ENCODE measurements around the gene IPO9. TPM values are rescaled to one million over a fixed set of nuclear protein-coding genes. Genes with fewer than 3 reads are reported as not detected.

IPO9 gene
- total and polyA plus RNA-seq, 2 experiments from 2014 or later, result 47.6 to 87.4 TPM

DNA sequence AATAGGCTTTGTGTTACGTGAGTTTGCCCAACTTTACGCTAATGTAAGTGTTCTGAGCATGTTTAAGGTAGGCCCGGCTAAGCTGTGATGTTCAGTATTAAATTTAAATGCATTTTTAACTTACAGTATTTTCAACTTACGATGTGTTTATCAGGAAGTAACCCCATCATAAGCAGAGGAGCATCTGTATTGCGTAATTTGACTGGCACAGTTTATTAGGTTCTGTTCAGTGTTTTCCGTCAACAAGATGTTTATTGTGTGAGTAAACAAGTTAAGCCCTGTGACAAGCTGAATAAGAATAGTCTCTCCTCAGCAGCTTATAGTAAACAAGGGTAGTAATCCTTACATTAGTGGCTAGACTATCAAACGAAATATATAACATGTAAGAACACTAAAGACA is 32.5 kb downstream of the IPO9 start:
- H4K20me1 ChIP-seq (replicated peaks; ENCODE audit: insufficient read depth), result peaks cover 7% of the 10 kb centered on the region
- H3K9me2 ChIP-seq (ENCODE audit: insufficient read depth), result no peaks in the 10 kb centered on the region
- no peaks in the 10 kb centered on the region for H3K27me3 ChIP-seq (ENCODE audit: insufficient read depth)
- no peak for ATAC-seq
- Mint-ChIP-seq H3K9me3 (no peaks in the 10 kb centered on the region), H3K27me3 (ENCODE audit: insufficient read depth, low read depth, poor library complexity) (peaks cover 6% of the 10 kb centered on the region), H3K36me3 (ENCODE audit: low read depth) (peaks cover 64% of the 10 kb centered on the region), H3K4me3 (no peak overlapping the region), H3K27ac (no peak overlapping the region), H3K4me1 (no peaks in the 10 kb centered on the region)
- no peak for DNase-seq (ENCODE audit: low spot score)
- no peaks in the 10 kb centered on the region for H3K79me2 ChIP-seq (replicated peaks; ENCODE audit: insufficient read depth)
- 0 out of 2 replicates have a peak, but pooled peaks cover 3% of the 10 kb centered on the region for H3F3A ChIP-seq (replicated peaks; ENCODE audit: low read depth)
- H3K27ac ChIP-seq (ENCODE audit: low read depth), result no peak overlapping the region
- TF ChIP-seq REST (IDR thresholded peaks at IDR 0.05; ENCODE audit: unreplicated experiment) (no peak), ETS1 (IDR thresholded peaks at IDR 0.05) (no peak), EZH2 (IDR thresholded peaks at IDR 0.05; ENCODE audit: low read depth, unreplicated experiment) (no peak)
- H3K4me1 ChIP-seq (ENCODE audit: insufficient read depth), result no peaks in the 10 kb centered on the region
- H3K4me3 ChIP-seq, result no peak overlapping the region
- H3K36me3 ChIP-seq (ENCODE audit: insufficient read depth), result peaks cover 54% of the 10 kb centered on the region
- no peak overlapping the region for H3K4me2 ChIP-seq
- no peak overlapping the region for H2AFZ ChIP-seq

GRCh38 chr1:201870397-201870796 is 41.4 kb downstream of the IPO9 start:
- H3K36me3 Mint-ChIP-seq (ENCODE audit: low read depth), result peaks cover 87% of the 10 kb centered on the region
- H3K79me2 ChIP-seq (replicated peaks; ENCODE audit: insufficient read depth), result no peaks in the 10 kb centered on the region
- H3K4me1 Mint-ChIP-seq, result no peaks in the 10 kb centered on the region
- no peak overlapping the region for H3K4me3 ChIP-seq
- no peaks in the 10 kb centered on the region for H3K9me3 Mint-ChIP-seq
- no peak overlapping the region for H2AFZ ChIP-seq
- H3K36me3 ChIP-seq (ENCODE audit: insufficient read depth), result peaks cover 74% of the 10 kb centered on the region
- no peaks in the 10 kb centered on the region for H3F3A ChIP-seq (replicated peaks; ENCODE audit: low read depth)
- H3K4me2 ChIP-seq, result no peak overlapping the region
- H3K27me3 Mint-ChIP-seq (ENCODE audit: insufficient read depth, low read depth, poor library complexity), result peaks cover 6% of the 10 kb centered on the region
- no peak overlapping the region for H3K27ac ChIP-seq (ENCODE audit: low read depth)
- H3K9me2 ChIP-seq (ENCODE audit: insufficient read depth), result no peaks in the 10 kb centered on the region
- H3K27me3 ChIP-seq (ENCODE audit: insufficient read depth), result no peaks in the 10 kb centered on the region
- no peak for DNase-seq (ENCODE audit: low spot score)
- H4K20me1 ChIP-seq (replicated peaks; ENCODE audit: insufficient read depth), result no peaks in the 10 kb centered on the region; the same call in none of the 2 replicates
- no peak for ATAC-seq
- no peaks in the 10 kb centered on the region for H3K4me1 ChIP-seq (ENCODE audit: insufficient read depth)
- H3K4me3 Mint-ChIP-seq, result no peak overlapping the region
- H3K27ac Mint-ChIP-seq, result no peak overlapping the region
- TF ChIP-seq NANOG (IDR thresholded peaks at IDR 0.05; ENCODE audit: borderline replicate concordance) (no peak), CREB1 (CRISPR knock-in tag; IDR thresholded peaks at IDR 0.05; ENCODE audit: low read depth) (no peak), ZNF331 (CRISPR knock-in tag; IDR thresholded peaks at IDR 0.05; ENCODE audit: low read depth) (no peak), EZH2phosphoT487 (IDR thresholded peaks at IDR 0.05; ENCODE audit: unreplicated experiment) (no peak), STAT1 (IDR thresholded peaks at IDR 0.05; ENCODE audit: unreplicated experiment) (no peak), ETS1 (IDR thresholded peaks at IDR 0.05) (no peak), JUNB (IDR thresholded peaks at IDR 0.05; ENCODE audit: unreplicated experiment) (no peak), CTCF (conservative IDR thresholded peaks at IDR 0.05; ENCODE audit: low read depth in 2 of 2) (no peak), REST (IDR thresholded peaks at IDR 0.05; ENCODE audit: unreplicated experiment) (no peak), EZH2 (IDR thresholded peaks at IDR 0.05; ENCODE audit: low read depth, unreplicated experiment) (no peak)

Data from GM23338 (cell line).